ENCODE results near the gene NUDT4B.
"Not testable (repeated sequence)": the region's sequence is repeated elsewhere in the genome, so short reads cannot be mapped to it uniquely, and the experiment has no call there.

GRCh38 chr1:148774102-148774501, 25.5 kb downstream of the NUDT4B start:
- TF ChIP-seq ZBTB8A (tag by site-specific recombination; IDR thresholded peaks at IDR 0.05); ZNF274 (IDR thresholded peaks at IDR 0.05; ENCODE audit: low read length); ZNF274 (tag by site-specific recombination; IDR thresholded peaks at IDR 0.05; ENCODE audit: borderline replicate concordance); CTCF (tag by site-specific recombination; IDR thresholded peaks at IDR 0.05); PBX3 (CRISPR knock-in tag; IDR thresholded peaks at IDR 0.05): not testable (repeated sequence)

Data from HEK293 (cell line).